Esophagus mucosa (tissue), 1 donor: ENCODE measurements around the gene VPS35L. TPM values are rescaled to one million over a fixed set of nuclear protein-coding genes. Genes with fewer than 3 reads are reported as not detected.
"Not testable (repeated sequence)": the region's sequence is repeated elsewhere in the genome, so short reads cannot be mapped to it uniquely, and the experiment has no call there.

Experiments
- ATAC-seq: fragments of 200-7000 bp; cut with Tn5 transposase; one replicate; pipeline ENCODE4 v1.9.1; 2020
- total RNA-seq: library from RNA; stranded (reverse); gene quantifications from one replicate; pipeline ENCODE4 v1.2.4, GENCODE V29; 2023
- donor health status: DM: yes; HTN: yes; CAD: no.

Gene VPS35L
- total RNA-seq, 1 donor from 2014 or later: 43.2 TPM

GRCh38 chr16:19712418-19713058 is 157.0 kb downstream of the VPS35L start:
- ATAC-seq: no peak

GRCh38 chr16:19713697-19714096 is 158.2 kb downstream of the VPS35L start:
- no peak for ATAC-seq

- ATAC-seq: peak; percentile 68
Observed at GRCh38 chr16:19715566-19715965, 160.1 kb downstream of the VPS35L start.

- ATAC-seq: peak; percentile 68
Observed at GRCh38 chr16:19716183-19716582, 160.7 kb downstream of the VPS35L start.

GRCh38 chr16:19716728-19717127 is 161.2 kb downstream of the VPS35L start:
- not testable (repeated sequence) for ATAC-seq

GRCh38 chr16:19717314-19717713 is 161.8 kb downstream of the VPS35L start:
- ATAC-seq: no peak

- ATAC-seq: peak; percentile 84
Observed at GRCh38 chr16:19717741-19718623, 162.5 kb downstream of the VPS35L start, which contains the start of the genes IQCK and KNOP1. Gene IQCK, plus strand, starts transcription at chr16:19718271. Its CDS starts 36 bp downstream, at chr16:19718307. Gene KNOP1, minus strand, starts transcription at chr16:19718227. Its CDS starts 3,192 bp downstream, at chr16:19715035.

GRCh38 chr16:19718624-19718965 is 163.1 kb downstream of the VPS35L start:
- no peak for ATAC-seq

GRCh38 chr16:19722269-19722952 is 166.9 kb downstream of the VPS35L start:
- no peak for ATAC-seq

GRCh38 chr16:19722981-19723380 is 167.5 kb downstream of the VPS35L start:
- no peak for ATAC-seq

- no peak for ATAC-seq
Observed at GRCh38 chr16:19728636-19728965, 173.1 kb downstream of the VPS35L start.

GRCh38 chr16:19733551-19733950 is 178.0 kb downstream of the VPS35L start:
- no peak for ATAC-seq

- no peak for ATAC-seq
Observed at GRCh38 chr16:19735074-19735867, 179.8 kb downstream of the VPS35L start.

GRCh38 chr16:19737306-19738038 is 182.0 kb downstream of the VPS35L start:
- no peak for ATAC-seq

- no peak for ATAC-seq
Observed at GRCh38 chr16:19741354-19741753, 185.9 kb downstream of the VPS35L start.

GRCh38 chr16:19743816-19744159 is 188.3 kb downstream of the VPS35L start:
- ATAC-seq: no peak

GRCh38 chr16:19744670-19745069 is 189.2 kb downstream of the VPS35L start:
- no peak for ATAC-seq

- ATAC-seq: no peak
Observed at GRCh38 chr16:19745286-19746010, 189.9 kb downstream of the VPS35L start.

- ATAC-seq: no peak
Observed at GRCh38 chr16:19746561-19746960, 191.1 kb downstream of the VPS35L start.

GRCh38 chr16:19748389-19749168 is 193.1 kb downstream of the VPS35L start:
- no peak for ATAC-seq
